Measurements from ENCODE around the gene SYNDIG1. TPM values are rescaled to one million over a fixed set of nuclear protein-coding genes. Genes with fewer than 3 reads are reported as not detected.

The SYNDIG1 gene
- total RNA-seq, 1 donor from 2014 or later = not detected

GRCh38 chr20:24567508-24567907 lies 98.1 kb downstream of the SYNDIG1 start:
- no peaks in the 10 kb centered on the region for H3K27me3 ChIP-seq (ENCODE audit: control insufficient read depth, insufficient read depth, low read length)
- no peak for DNase-seq (ENCODE audit: low read depth)
- no peak for TF ChIP-seq CTCF (IDR thresholded peaks at IDR 0.05; ENCODE audit: insufficient read depth, low read length, severe bottlenecking)
- FAIRE-seq = no peak
- no peaks in the 10 kb centered on the region for H3K36me3 ChIP-seq (ENCODE audit: control insufficient read depth, insufficient read depth, low read length)
- H3K4me3 ChIP-seq (ENCODE audit: low read depth, low read length) = no peak overlapping the region

GRCh38 chr20:24568842-24569241 lies 99.4 kb downstream of the SYNDIG1 start:
- peak; percentile 55 for FAIRE-seq
- no peaks in the 10 kb centered on the region for H3K36me3 ChIP-seq (ENCODE audit: control insufficient read depth, insufficient read depth, low read length)
- H3K4me3 ChIP-seq (ENCODE audit: low read depth, low read length) = no peak overlapping the region
- no peaks in the 10 kb centered on the region for H3K27me3 ChIP-seq (ENCODE audit: control insufficient read depth, insufficient read depth, low read length)
- DNase-seq (ENCODE audit: low read depth) = no peak
- TF ChIP-seq CTCF (IDR thresholded peaks at IDR 0.05; ENCODE audit: insufficient read depth, low read length, severe bottlenecking) = no peak

GRCh38 chr20:24571159-24571558 lies 101.7 kb downstream of the SYNDIG1 start:
- FAIRE-seq (no peak), DNase-seq (ENCODE audit: low read depth) (no peak)
- Histone ChIP-seq H3K36me3 (ENCODE audit: control insufficient read depth, insufficient read depth, low read length) (no peaks in the 10 kb centered on the region), H3K27me3 (ENCODE audit: control insufficient read depth, insufficient read depth, low read length) (no peaks in the 10 kb centered on the region), H3K4me3 (ENCODE audit: low read depth, low read length) (no peak overlapping the region)
- TF ChIP-seq CTCF (IDR thresholded peaks at IDR 0.05; ENCODE audit: insufficient read depth, low read length, severe bottlenecking) = no peak

- TF ChIP-seq CTCF (IDR thresholded peaks at IDR 0.05; ENCODE audit: insufficient read depth, low read length, severe bottlenecking) = no peak
- no peak overlapping the region for H3K4me3 ChIP-seq (ENCODE audit: low read depth, low read length)
- H3K36me3 ChIP-seq (ENCODE audit: control insufficient read depth, insufficient read depth, low read length) = no peaks in the 10 kb centered on the region
- H3K27me3 ChIP-seq (ENCODE audit: control insufficient read depth, insufficient read depth, low read length) = no peaks in the 10 kb centered on the region
- FAIRE-seq (no peak), DNase-seq (ENCODE audit: low read depth) (no peak)
These were observed 102.7 kb downstream of the SYNDIG1 start for GRCh38 chr20:24572140-24572539.

GRCh38 chr20:24572862-24573261 lies 103.4 kb downstream of the SYNDIG1 start:
- Histone ChIP-seq H3K27me3 (ENCODE audit: control insufficient read depth, insufficient read depth, low read length) (no peaks in the 10 kb centered on the region), H3K36me3 (ENCODE audit: control insufficient read depth, insufficient read depth, low read length) (no peaks in the 10 kb centered on the region), H3K4me3 (ENCODE audit: low read depth, low read length) (no peak overlapping the region)
- no peak for DNase-seq (ENCODE audit: low read depth)
- FAIRE-seq = no peak
- TF ChIP-seq CTCF (IDR thresholded peaks at IDR 0.05; ENCODE audit: insufficient read depth, low read length, severe bottlenecking) = no peak

GRCh38 chr20:24573557-24573956 lies 104.1 kb downstream of the SYNDIG1 start:
- TF ChIP-seq CTCF (IDR thresholded peaks at IDR 0.05; ENCODE audit: insufficient read depth, low read length, severe bottlenecking) = no peak

More at GRCh38 chr20:24573557-24573956, 104.1 kb downstream of the SYNDIG1 start:
- FAIRE-seq (peak; percentile 18), DNase-seq (ENCODE audit: low read depth) (no peak)
- Histone ChIP-seq H3K36me3 (ENCODE audit: control insufficient read depth, insufficient read depth, low read length) (no peaks in the 10 kb centered on the region), H3K4me3 (ENCODE audit: low read depth, low read length) (no peak overlapping the region), H3K27me3 (ENCODE audit: control insufficient read depth, insufficient read depth, low read length) (no peaks in the 10 kb centered on the region)
